ENCODE data around the gene SLC47A2.

SLC47A2 gene

GRCh38 chr17:19718613-19719354 lies 2.4 kb upstream of the SLC47A2 start:
- Histone ChIP-seq H3K4me1 (ENCODE audit: low read depth, poor library complexity, severe bottlenecking) (no peaks in the 10 kb centered on the region), H3K9ac (no peak overlapping the region), H2AFZ (ENCODE audit: low read depth) (no peak overlapping the region), H3K27me3 (ENCODE audit: insufficient read depth, low read depth) (no peaks in the 10 kb centered on the region), H4K20me1 (ENCODE audit: insufficient read depth) (no peaks in the 10 kb centered on the region), H3K4me3 (IDR thresholded peaks at IDR 0.05; ENCODE audit: insufficient read depth, low read depth, low read length) (no peak overlapping the region), H3K4me2 (no peak overlapping the region), H3K79me2 (ENCODE audit: insufficient read depth, low read depth) (no peaks in the 10 kb centered on the region), H3K36me3 (ENCODE audit: insufficient read depth) (no peaks in the 10 kb centered on the region), H3K27ac (no peak overlapping the region)
- TF ChIP-seq CTCF (conservative IDR thresholded peaks at IDR 0.05; ENCODE audit: low read depth, low read length): no peak

DNA sequence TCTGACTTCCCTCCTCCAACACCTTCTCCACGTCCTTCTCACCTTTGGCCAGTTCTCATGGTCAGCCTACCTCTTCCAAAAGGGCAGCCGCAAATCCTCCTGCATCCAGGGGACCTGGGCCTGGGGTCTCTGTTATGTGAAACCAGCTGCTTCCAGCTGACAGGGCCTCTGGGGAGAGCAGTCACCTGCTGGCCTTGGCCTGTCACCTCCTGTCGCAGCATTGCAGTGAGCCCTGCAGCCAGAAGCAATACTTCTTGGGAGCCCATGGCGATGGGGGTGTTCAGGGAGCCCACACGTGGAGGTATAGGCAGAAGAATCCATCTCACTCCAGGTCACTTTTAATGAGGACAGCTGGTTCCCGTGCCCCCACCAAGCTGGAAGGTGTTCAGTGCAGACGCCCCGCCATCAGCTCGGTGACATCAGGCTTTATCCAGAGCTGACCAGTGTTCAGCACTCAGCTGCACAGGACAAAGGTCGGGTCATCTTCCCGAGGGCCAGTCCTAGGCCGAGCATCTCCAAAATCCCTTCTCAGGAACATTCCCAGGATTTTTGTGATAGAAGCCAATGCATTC lies 1.7 kb upstream of the SLC47A2 start:
- H3K4me2 ChIP-seq: no peak overlapping the region
- no peaks in the 10 kb centered on the region for H4K20me1 ChIP-seq (ENCODE audit: insufficient read depth)
- no peak for TF ChIP-seq CTCF (conservative IDR thresholded peaks at IDR 0.05; ENCODE audit: low read depth, low read length)
- H3K36me3 ChIP-seq (ENCODE audit: insufficient read depth): no peaks in the 10 kb centered on the region
- no peak overlapping the region for H2AFZ ChIP-seq (ENCODE audit: low read depth)
- H3K4me1 ChIP-seq (ENCODE audit: low read depth, poor library complexity, severe bottlenecking): no peaks in the 10 kb centered on the region
- no peak overlapping the region for H3K9ac ChIP-seq
- H3K4me3 ChIP-seq (IDR thresholded peaks at IDR 0.05; ENCODE audit: insufficient read depth, low read depth, low read length): no peak overlapping the region
- no peaks in the 10 kb centered on the region for H3K27me3 ChIP-seq (ENCODE audit: insufficient read depth, low read depth)
- no peaks in the 10 kb centered on the region for H3K79me2 ChIP-seq (ENCODE audit: insufficient read depth, low read depth)
- no peak overlapping the region for H3K27ac ChIP-seq

- Histone ChIP-seq H3K4me2 (no peak overlapping the region), H3K36me3 (ENCODE audit: insufficient read depth) (no peaks in the 10 kb centered on the region), H3K27ac (no peak overlapping the region), H3K27me3 (ENCODE audit: insufficient read depth, low read depth) (no peaks in the 10 kb centered on the region), H3K4me3 (IDR thresholded peaks at IDR 0.05; ENCODE audit: insufficient read depth, low read depth, low read length) (no peak overlapping the region), H3K9ac (no peak overlapping the region), H2AFZ (ENCODE audit: low read depth) (no peak overlapping the region), H3K79me2 (ENCODE audit: insufficient read depth, low read depth) (no peaks in the 10 kb centered on the region), H4K20me1 (ENCODE audit: insufficient read depth) (no peaks in the 10 kb centered on the region), H3K4me1 (ENCODE audit: low read depth, poor library complexity, severe bottlenecking) (no peaks in the 10 kb centered on the region)
- no peak for TF ChIP-seq CTCF (conservative IDR thresholded peaks at IDR 0.05; ENCODE audit: low read depth, low read length)
Observed at GRCh38 chr17:19717411-19717908, 1.1 kb upstream of the SLC47A2 start.

DNA sequence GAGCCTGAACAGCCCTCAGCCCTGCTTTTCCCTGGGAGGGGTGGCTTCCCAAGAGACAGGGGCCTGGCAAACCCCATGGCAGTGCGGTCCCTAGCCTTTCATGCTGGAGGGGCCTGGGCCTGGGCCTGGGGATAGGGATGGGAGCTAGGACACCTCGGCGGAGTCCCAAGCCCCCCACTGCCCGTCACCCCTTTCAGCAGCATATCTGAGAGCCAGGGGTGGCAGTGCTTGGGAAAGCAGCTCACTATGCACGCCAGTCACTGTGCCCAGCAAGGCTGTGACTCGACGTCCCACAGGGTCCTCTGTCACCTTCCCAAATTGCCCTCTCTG lies 612 bp upstream of the SLC47A2 start:
- Histone ChIP-seq H3K36me3 (ENCODE audit: insufficient read depth) (no peaks in the 10 kb centered on the region), H3K4me2 (no peak overlapping the region), H3K27ac (no peak overlapping the region), H3K27me3 (ENCODE audit: insufficient read depth, low read depth) (no peaks in the 10 kb centered on the region), H3K79me2 (ENCODE audit: insufficient read depth, low read depth) (no peaks in the 10 kb centered on the region), H4K20me1 (ENCODE audit: insufficient read depth) (no peaks in the 10 kb centered on the region), H3K4me3 (IDR thresholded peaks at IDR 0.05; ENCODE audit: insufficient read depth, low read depth, low read length) (no peak overlapping the region), H2AFZ (ENCODE audit: low read depth) (no peak overlapping the region), H3K4me1 (ENCODE audit: low read depth, poor library complexity, severe bottlenecking) (no peaks in the 10 kb centered on the region), H3K9ac (no peak overlapping the region)
- TF ChIP-seq CTCF (conservative IDR thresholded peaks at IDR 0.05; ENCODE audit: low read depth, low read length): no peak
